DND-41 (cell line): ENCODE data around the gene HDGF.

Source experiments
- ATAC-seq: fragments of 200-7000 bp; cut with Tn5 transposase; 3 replicates; pipeline ENCODE4 v1.9.1; 2021; ENCODE audit warnings: low read depth; ENCODE audit not compliant: insufficient read depth
- DNase-seq: peaks from one replicate; pipeline ENCODE4 v3.0.0-alpha.2; 2020
- H2AFZ ChIP-seq: 2 replicates; pipeline ENCODE4 v1.6.0; 2012; ENCODE audit warnings: low read depth, low read length
- H3K27ac ChIP-seq: 2 replicates; pipeline ENCODE4 v1.5.1; 2012; ENCODE audit warnings: low read length, inconsistent platforms
- H3K27me3 ChIP-seq: fragments of 200-600 bp; sonication (generic); 2 replicates; pipeline ENCODE4 v1.6.0; 2012; ENCODE audit warnings: low read length, mild to moderate bottlenecking, inconsistent platforms; ENCODE audit not compliant: insufficient read depth, poor library complexity
- H3K36me3 ChIP-seq: 2 replicates; pipeline ENCODE4 v1.5.1; 2012; ENCODE audit warnings: low read length, inconsistent platforms; ENCODE audit not compliant: insufficient read depth
- H3K4me1 ChIP-seq: 2 replicates; pipeline ENCODE4 v1.5.1; 2012; ENCODE audit warnings: mild to moderate bottlenecking, low read length; ENCODE audit not compliant: insufficient read depth
- H3K4me2 ChIP-seq: 2 replicates; pipeline ENCODE4 v1.6.0; 2012; ENCODE audit warnings: mild to moderate bottlenecking, moderate library complexity, low read length, inconsistent platforms; ENCODE audit not compliant: insufficient read depth
- H3K4me3 ChIP-seq, 2 experiments: fragments of 200-600 bp in 1 of 2; shearing (Covaris generic) in 1 of 2; 2 replicates each; pipeline ENCODE4 v1.5.1; 2012 to 2016; ENCODE audit warnings: inconsistent platforms in 2 of 2, low read length in 2 of 2, mild to moderate bottlenecking in 2 of 2, low read depth in 1 of 2, moderate library complexity in 1 of 2
- H3K79me2 ChIP-seq: 2 replicates; pipeline ENCODE4 v1.6.0; 2012; ENCODE audit warnings: low read length, inconsistent platforms; ENCODE audit not compliant: insufficient read depth
- H3K9ac ChIP-seq: 2 replicates; pipeline ENCODE4 v1.6.0; 2012; ENCODE audit warnings: low read depth, mild to moderate bottlenecking, inconsistent platforms, low read length, moderate library complexity
- H3K9me3 ChIP-seq: 2 replicates; pipeline ENCODE4 v1.5.1; 2012; ENCODE audit warnings: low read length, moderate library complexity, mild to moderate bottlenecking, inconsistent platforms; ENCODE audit not compliant: insufficient read depth, severe bottlenecking
- H4K20me1 ChIP-seq: 2 replicates; pipeline ENCODE4 v1.6.0; 2012; ENCODE audit warnings: low read length; ENCODE audit not compliant: insufficient read depth
- EZH2 ChIP-seq: IDR thresholded peaks from 3 replicates; pipeline ENCODE4 v1.6.1; 2012; ENCODE audit warnings: borderline replicate concordance, low read depth, mild to moderate bottlenecking, moderate library complexity, low read length, inconsistent platforms; ENCODE audit not compliant: severe bottlenecking
- TF ChIP-seq, protein P1 (sequence below): IDR thresholded peaks from 2 replicates; pipeline ENCODE4 v1.5.1; 2012; ENCODE audit warnings: borderline replicate concordance, low read length, moderate library complexity, mild to moderate bottlenecking; ENCODE audit not compliant: poor library complexity, severe bottlenecking; ENCODE audit errors: extremely low read depth

HDGF gene

DNA sequence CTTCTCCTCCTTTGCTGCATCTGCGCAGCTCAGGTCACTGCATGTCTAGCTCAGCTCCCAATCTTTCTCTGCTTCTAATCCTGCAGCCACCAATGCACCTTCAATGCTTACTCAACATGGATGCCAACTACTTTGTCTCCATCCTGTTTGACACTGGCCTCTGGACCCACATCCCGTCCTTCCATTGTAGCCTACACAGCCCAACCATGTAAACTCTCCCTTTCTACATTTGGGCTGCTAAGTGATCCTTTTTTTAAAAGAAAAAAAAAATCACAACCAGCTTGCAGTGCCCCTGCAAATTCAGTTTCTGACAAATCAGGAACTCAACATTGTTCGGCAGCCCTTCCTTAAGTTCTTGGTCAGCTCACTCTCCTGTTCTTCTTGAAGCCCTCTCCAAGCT is 36.6 kb downstream of the HDGF start:
- H2AFZ ChIP-seq, result no peak overlapping the region
- no peaks in the 10 kb centered on the region for H3K79me2 ChIP-seq
- no peak overlapping the region for H3K9ac ChIP-seq
- DNase-seq (no peak), ATAC-seq (no peak)
- H3K4me1 ChIP-seq, result no peaks in the 10 kb centered on the region
- H3K27me3 ChIP-seq, result no peaks in the 10 kb centered on the region
- H4K20me1 ChIP-seq, result no peaks in the 10 kb centered on the region; the same call in 1 of the 2 replicates
- peaks cover 4% of the 10 kb centered on the region; the same call in 1 of the 2 replicates for H3K36me3 ChIP-seq
- H3K27ac ChIP-seq, result no peak overlapping the region
- no peak overlapping the region for H3K4me2 ChIP-seq
- no peaks in the 10 kb centered on the region for H3K9me3 ChIP-seq
- no peak overlapping the region for H3K4me3 ChIP-seq
- TF ChIP-seq EZH2, result no peak
- TF ChIP-seq, protein P1, sequence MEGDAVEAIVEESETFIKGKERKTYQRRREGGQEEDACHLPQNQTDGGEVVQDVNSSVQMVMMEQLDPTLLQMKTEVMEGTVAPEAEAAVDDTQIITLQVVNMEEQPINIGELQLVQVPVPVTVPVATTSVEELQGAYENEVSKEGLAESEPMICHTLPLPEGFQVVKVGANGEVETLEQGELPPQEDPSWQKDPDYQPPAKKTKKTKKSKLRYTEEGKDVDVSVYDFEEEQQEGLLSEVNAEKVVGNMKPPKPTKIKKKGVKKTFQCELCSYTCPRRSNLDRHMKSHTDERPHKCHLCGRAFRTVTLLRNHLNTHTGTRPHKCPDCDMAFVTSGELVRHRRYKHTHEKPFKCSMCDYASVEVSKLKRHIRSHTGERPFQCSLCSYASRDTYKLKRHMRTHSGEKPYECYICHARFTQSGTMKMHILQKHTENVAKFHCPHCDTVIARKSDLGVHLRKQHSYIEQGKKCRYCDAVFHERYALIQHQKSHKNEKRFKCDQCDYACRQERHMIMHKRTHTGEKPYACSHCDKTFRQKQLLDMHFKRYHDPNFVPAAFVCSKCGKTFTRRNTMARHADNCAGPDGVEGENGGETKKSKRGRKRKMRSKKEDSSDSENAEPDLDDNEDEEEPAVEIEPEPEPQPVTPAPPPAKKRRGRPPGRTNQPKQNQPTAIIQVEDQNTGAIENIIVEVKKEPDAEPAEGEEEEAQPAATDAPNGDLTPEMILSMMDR, result no peak

DNA sequence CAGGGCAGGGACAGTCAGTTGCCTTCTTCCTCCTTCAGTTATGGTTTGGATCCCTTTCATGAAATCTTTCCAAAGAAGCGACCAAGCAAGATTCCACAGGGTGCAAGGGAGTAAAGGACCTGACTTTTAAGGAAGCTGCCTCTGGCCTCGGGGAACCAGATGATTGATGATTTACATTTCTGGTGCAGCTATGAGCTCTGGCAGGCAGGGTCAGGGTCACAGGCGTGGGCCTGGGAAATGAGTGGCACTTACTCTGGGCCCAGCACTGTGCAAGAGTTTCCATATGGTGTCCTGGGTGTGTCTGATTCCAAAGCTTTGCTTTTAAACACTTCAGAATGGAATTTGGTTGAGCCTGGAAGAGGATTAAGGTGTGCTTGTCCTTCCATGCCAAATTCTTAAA is 38.8 kb downstream of the HDGF start:
- H3K4me1 ChIP-seq, result no peaks in the 10 kb centered on the region
- H3K27ac ChIP-seq, result no peak overlapping the region
- H3K9me3 ChIP-seq, result no peaks in the 10 kb centered on the region
- peaks cover 4% of the 10 kb centered on the region; the same call in 1 of the 2 replicates for H3K36me3 ChIP-seq
- ATAC-seq (no peak), DNase-seq (no peak)
- H2AFZ ChIP-seq, result no peak overlapping the region
- no peaks in the 10 kb centered on the region for H3K27me3 ChIP-seq
- H3K4me3 ChIP-seq, result no peak overlapping the region
- H3K4me2 ChIP-seq, result no peak overlapping the region
- H3K79me2 ChIP-seq, result no peaks in the 10 kb centered on the region
- H3K9ac ChIP-seq, result no peak overlapping the region
- TF ChIP-seq EZH2, result no peak
- TF ChIP-seq, protein P1, result no peak
- peaks cover 5% of the 10 kb centered on the region; the same call in 1 of the 2 replicates for H4K20me1 ChIP-seq

DNA sequence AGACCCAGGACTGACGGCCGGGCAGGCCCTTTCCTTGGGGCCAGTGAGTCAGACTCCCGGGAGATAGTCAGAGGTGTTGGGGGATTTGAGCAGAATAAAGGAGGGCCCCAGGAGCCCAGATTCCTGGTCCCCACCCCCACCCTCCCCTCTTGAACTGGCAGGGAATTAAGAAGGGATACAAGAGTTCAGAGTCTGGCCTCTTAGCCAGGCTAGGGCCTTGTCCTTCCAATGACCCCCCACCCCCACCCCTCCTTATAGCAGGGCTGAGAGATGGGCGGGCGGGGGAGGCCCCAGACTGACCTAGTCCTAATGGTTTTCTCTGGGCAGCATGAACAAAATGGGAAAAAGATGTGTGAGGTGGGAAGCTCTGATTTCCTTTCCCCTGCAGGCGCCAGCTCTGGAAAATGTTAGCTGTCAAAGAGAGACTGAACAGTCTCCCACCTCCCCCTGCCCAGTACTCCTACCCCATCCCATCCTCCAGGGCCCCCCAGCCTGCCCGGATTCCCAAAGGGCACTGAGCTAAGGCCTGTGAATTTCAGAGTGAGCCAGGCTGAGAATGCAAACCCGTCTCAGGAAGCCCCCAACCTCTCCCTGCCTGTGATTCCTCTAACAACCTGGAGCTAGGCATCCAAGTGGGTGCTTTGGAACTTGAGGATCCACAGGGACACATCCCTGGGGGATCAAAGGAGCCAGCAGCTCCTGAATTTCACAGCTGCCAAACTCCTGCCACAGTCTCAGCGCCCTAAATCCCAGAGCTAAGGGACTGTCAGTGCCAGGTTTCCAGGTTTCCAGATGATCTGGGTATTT is 40.3 kb downstream of the HDGF start:
- H4K20me1 ChIP-seq, result peaks cover 5% of the 10 kb centered on the region
- no peaks in the 10 kb centered on the region for H3K36me3 ChIP-seq
- no peak overlapping the region for H3K9ac ChIP-seq
- ATAC-seq (no peak), DNase-seq (no peak)
- no peak overlapping the region for H3K27ac ChIP-seq
- H3K4me2 ChIP-seq, result no peak overlapping the region
- TF ChIP-seq, protein P1, result no peak
- no peak for TF ChIP-seq EZH2
- H3K9me3 ChIP-seq, result no peaks in the 10 kb centered on the region
- no peak overlapping the region for H3K4me3 ChIP-seq
- no peaks in the 10 kb centered on the region for H3K79me2 ChIP-seq
- H3K27me3 ChIP-seq, result peaks cover 10% of the 10 kb centered on the region
- H2AFZ ChIP-seq, result no peak overlapping the region
- peaks cover 9% of the 10 kb centered on the region for H3K4me1 ChIP-seq
